ENCODE data around the gene ACSL4.
"Not testable (repeated sequence)": the region's sequence is repeated elsewhere in the genome, so short reads cannot be mapped to it uniquely, and the experiment has no call there.

ACSL4 gene

GRCh38 chrX:109732017-109732801 lies 848 bp downstream of the ACSL4 start:
- DNase-seq (ENCODE audit: low read depth, low spot score): peak; percentile 36

- no peak for DNase-seq (ENCODE audit: low read depth, low spot score)
These were observed 4.9 kb downstream of the ACSL4 start for GRCh38 chrX:109728173-109728535.

GRCh38 chrX:109724971-109725370 lies 8.1 kb downstream of the ACSL4 start:
- DNase-seq (ENCODE audit: low read depth, low spot score): not testable (repeated sequence)

GRCh38 chrX:109720947-109721346 lies 12.1 kb downstream of the ACSL4 start:
- DNase-seq (ENCODE audit: low read depth, low spot score): no peak

- no peak for DNase-seq (ENCODE audit: low read depth, low spot score)
These were observed 13.8 kb downstream of the ACSL4 start for GRCh38 chrX:109719264-109719663.

- DNase-seq (ENCODE audit: low read depth, low spot score): peak; percentile 33
These were observed 16.5 kb downstream of the ACSL4 start for GRCh38 chrX:109716431-109717028.

- DNase-seq (ENCODE audit: low read depth, low spot score): peak; percentile 55
These were observed 18.6 kb downstream of the ACSL4 start for GRCh38 chrX:109714340-109714958.

GRCh38 chrX:109710181-109710580 lies 22.9 kb downstream of the ACSL4 start:
- no peak for DNase-seq (ENCODE audit: low read depth, low spot score)

GRCh38 chrX:109709129-109709631 lies 23.9 kb downstream of the ACSL4 start:
- DNase-seq (ENCODE audit: low read depth, low spot score): peak; percentile 17

- no peak for DNase-seq (ENCODE audit: low read depth, low spot score)
These were observed 25.3 kb downstream of the ACSL4 start for GRCh38 chrX:109707720-109708119.

GRCh38 chrX:109707319-109707718 lies 25.7 kb downstream of the ACSL4 start:
- DNase-seq (ENCODE audit: low read depth, low spot score): no peak

- no peak for DNase-seq (ENCODE audit: low read depth, low spot score)
These were observed 28.5 kb downstream of the ACSL4 start for GRCh38 chrX:109704563-109704962.

GRCh38 chrX:109697855-109698254 lies 35.2 kb downstream of the ACSL4 start:
- DNase-seq (ENCODE audit: low read depth, low spot score): no peak

GRCh38 chrX:109696146-109696740 lies 36.8 kb downstream of the ACSL4 start:
- no peak for DNase-seq (ENCODE audit: low read depth, low spot score)

- no peak for DNase-seq (ENCODE audit: low read depth, low spot score)
These were observed 37.4 kb downstream of the ACSL4 start for GRCh38 chrX:109695637-109696036.

- no peak for DNase-seq (ENCODE audit: low read depth, low spot score)
These were observed 41.3 kb downstream of the ACSL4 start for GRCh38 chrX:109691752-109692151.

- DNase-seq (ENCODE audit: low read depth, low spot score): no peak
These were observed 41.8 kb downstream of the ACSL4 start for GRCh38 chrX:109691277-109691676.

- no peak for DNase-seq (ENCODE audit: low read depth, low spot score)
These were observed 45.2 kb downstream of the ACSL4 start for GRCh38 chrX:109687903-109688302.

GRCh38 chrX:109685656-109686078 lies 47.4 kb downstream of the ACSL4 start:
- DNase-seq (ENCODE audit: low read depth, low spot score): no peak

- DNase-seq (ENCODE audit: low read depth, low spot score): peak; percentile 8
These were observed 48.9 kb downstream of the ACSL4 start for GRCh38 chrX:109684136-109684535.

GRCh38 chrX:109681475-109682081 lies 51.5 kb downstream of the ACSL4 start:
- DNase-seq (ENCODE audit: low read depth, low spot score): no peak

GRCh38 chrX:109679820-109680219 lies 53.2 kb downstream of the ACSL4 start:
- DNase-seq (ENCODE audit: low read depth, low spot score): no peak
